HG03575 (cell line): Measurements from ENCODE around the gene AKAP13.
"Not testable (repeated sequence)": the region's sequence is repeated elsewhere in the genome, so short reads cannot be mapped to it uniquely, and the experiment has no call there.

ENCODE experiments used
- ATAC-seq: cut with Tn5 transposase; IDR thresholded peaks from one replicate; pipeline ENCODE4 v1.9.1; 2021; ENCODE audit not compliant: unreplicated experiment, insufficient number of reproducible peaks, low FRiP score; ENCODE audit errors: extremely low read depth

Gene AKAP13

GRCh38 chr15:85651548-85651947 lies 271.1 kb downstream of the AKAP13 start:
- no peak for ATAC-seq

- no peak for ATAC-seq
These were observed 272.1 kb downstream of the AKAP13 start for GRCh38 chr15:85652457-85652856.

DNA sequence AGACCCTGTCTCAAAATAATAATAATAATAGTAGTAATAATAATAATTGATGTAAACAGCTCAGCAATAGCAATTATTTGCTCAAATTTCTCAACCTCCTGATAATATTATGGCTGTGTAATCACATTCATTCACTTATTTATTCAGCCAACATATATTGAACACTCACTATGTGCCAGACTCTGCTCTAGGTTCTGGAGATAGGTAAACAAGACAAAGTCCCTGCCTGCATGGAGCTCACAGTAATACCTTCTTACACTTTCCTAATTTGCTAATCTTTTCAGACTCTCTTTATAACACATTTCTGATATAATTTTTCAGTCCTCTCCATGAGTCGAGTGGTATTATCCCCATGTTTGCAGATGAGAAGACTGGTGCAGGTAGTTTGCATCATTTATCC lies 276.7 kb downstream of the AKAP13 start:
- ATAC-seq = no peak

DNA sequence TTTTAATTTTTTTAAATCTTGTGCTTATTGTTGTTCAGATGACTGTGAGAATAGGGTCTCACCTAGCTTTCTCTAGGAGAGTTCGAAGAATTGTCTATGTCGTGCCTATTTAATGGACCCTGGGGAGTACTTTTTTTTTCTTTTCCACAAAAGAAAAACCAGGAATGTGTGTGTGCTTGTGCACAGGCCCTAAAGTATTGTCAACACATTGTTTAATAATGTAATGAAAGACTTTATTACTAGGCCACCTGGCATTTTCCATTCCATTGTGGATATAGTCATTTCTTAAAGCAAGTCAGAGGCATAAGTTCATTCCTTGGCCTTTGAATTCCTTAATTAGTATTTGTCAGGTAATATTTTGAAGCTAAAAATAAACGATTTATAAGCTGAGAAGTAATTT lies 278.4 kb downstream of the AKAP13 start:
- ATAC-seq = no peak

- no peak for ATAC-seq
These were observed 281.5 kb downstream of the AKAP13 start for GRCh38 chr15:85661859-85662258.

DNA sequence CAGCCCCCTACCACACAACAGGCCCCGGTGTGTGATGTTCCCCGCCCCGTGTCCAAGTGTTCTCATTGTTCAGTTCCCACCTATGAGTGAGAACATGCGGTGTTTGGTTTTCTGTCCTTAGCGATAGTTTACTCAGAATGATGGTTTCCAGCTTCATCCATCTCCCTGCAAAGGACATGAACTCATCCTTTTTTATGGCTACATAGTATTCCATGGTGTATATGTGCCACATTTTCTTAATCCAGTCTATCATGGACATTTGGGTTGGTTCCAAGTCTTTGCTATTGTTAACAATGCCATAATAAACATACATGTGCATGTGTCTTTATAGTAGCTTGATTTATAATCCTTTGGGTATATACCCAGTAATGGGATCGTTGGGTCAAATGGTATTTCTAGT lies 285.3 kb downstream of the AKAP13 start:
- not testable (repeated sequence) for ATAC-seq

GRCh38 chr15:85667491-85668424 lies 287.4 kb downstream of the AKAP13 start:
- peak; percentile 76 for ATAC-seq

GRCh38 chr15:85671156-85671555 lies 290.8 kb downstream of the AKAP13 start:
- ATAC-seq = no peak

DNA sequence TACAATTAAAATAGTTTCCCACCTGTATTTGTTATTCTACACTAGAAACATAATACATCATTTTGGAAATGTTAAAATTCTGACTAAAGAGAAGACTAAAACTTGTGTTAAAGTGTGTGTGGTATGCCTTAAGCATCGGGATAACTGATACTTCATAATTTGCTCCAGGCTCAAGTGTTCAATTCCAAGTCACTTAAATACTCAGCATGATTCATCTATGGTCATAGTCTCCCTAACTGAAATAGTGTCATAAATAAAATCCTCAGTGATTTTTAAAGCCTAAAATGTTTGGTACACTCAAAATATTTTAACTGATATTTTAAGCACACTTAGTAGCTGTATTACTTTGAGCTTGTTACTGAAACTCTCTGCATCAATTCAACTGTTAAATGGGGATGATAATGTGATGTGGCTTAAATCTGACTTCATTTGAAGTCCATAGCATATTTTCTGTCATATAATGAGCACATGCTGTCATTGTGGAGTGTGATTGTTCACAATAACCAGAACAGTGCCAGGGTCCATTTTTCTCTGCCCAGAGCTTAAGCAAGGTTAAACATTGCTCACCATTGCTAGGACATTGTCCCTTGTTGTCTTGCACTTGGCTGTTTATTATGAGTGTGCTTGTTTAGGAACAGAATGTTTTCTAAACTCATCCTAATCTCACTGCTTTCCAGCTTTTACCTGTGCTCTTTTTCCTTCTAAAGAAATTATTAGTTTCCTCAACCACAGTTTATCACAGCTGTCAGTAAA lies 292.1 kb downstream of the AKAP13 start:
- ATAC-seq = no peak

DNA sequence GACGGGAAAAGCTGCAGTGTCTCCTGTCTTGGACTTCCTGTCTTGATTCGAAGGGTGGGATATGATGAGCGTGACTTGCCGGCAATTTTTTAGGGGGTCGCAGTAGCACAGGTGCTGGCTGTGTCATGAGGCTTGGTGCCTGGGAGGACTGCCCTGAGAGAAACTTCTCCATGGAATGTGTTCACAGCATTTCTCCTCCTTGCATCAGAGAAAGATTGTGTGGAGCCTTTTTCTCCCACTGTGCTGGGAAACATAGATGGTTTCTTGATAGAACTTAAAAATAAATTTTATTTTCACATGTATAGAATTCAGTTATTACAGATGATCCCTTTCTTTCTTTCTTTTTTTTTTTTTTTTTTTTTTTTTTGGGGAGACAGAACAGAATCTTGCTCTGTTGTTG lies 292.9 kb downstream of the AKAP13 start:
- ATAC-seq = no peak

DNA sequence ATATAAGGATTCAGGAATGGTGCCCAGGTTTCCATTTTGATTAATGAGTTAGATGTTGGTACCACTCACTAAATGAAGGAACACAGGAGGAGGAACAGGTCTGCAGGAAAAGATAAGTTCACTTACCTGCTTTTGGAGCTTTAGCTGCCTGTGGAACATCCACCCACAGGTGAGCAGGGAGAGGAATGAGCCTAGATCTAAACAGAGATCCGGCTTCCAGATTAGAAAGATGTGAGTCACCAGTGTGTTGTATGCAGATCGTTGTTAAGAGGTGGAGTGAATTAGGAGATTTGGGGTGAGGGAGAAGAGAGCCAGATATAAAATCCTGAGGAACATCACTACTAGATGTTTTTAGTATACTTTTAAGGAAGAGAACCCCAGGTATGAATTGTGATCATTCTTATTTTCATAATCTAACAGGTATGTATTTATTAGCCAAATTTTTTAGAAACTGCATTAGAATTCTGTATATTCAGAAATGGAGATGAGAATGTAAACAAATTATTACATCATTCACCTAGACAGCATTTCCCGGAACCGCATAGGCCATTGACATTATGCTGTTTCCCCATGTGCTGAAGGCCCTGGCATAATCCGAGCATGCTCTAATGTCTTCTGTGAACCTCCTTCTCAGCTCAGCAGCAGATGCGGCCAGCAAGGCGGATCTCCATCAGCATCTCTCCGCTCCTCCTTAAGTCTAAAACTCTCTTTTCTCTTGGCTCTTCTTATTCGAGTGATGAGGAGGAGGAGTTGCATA lies 296.1 kb downstream of the AKAP13 start:
- no peak for ATAC-seq

GRCh38 chr15:85679231-85679630 lies 298.8 kb downstream of the AKAP13 start:
- no peak for ATAC-seq

GRCh38 chr15:85681386-85681785 lies 301.0 kb downstream of the AKAP13 start:
- ATAC-seq = no peak

GRCh38 chr15:85684174-85684710 lies 303.8 kb downstream of the AKAP13 start:
- no peak for ATAC-seq

GRCh38 chr15:85685356-85685755 lies 305.0 kb downstream of the AKAP13 start:
- ATAC-seq = no peak

DNA sequence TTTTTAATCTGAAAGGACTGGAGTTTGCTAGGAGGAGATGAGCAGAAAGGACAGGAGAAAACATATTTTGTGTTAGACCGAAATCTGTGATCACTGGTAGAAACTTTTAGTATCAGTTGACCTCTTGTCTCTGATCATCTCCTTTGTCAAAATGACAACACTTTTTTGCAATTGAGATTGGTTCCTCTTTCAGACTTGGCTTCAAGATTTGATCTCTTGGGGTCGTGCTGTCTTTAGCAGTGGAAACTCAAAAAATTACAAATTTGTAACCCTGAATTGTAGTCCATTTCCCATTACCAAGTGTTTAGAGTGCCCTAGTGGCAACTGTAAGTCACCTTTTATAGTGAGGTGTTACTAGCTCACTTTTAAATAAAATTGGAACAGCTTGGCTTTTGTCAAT lies 306.9 kb downstream of the AKAP13 start:
- ATAC-seq = no peak

- no peak for ATAC-seq
These were observed 308.3 kb downstream of the AKAP13 start for GRCh38 chr15:85688711-85689110.

DNA sequence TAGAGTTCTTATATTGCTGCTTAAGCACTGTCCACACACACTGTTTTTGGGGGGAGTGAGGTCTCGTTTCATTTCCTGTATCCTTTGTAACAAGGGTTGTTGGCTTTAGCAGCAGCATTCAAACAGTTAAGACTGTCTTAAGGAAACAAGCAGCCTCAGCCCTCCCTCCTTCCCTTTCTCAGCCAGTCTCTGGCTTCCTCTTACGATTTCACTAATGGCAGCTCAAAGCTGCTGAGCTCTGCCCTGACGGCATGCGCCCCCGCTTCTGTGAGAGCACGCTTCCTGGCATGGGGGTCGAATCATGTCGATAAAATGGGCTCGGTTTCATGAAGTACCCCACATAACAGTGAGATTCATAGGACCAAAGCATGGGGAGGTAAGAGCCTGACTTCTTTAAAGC lies 309.3 kb downstream of the AKAP13 start:
- ATAC-seq = no peak

DNA sequence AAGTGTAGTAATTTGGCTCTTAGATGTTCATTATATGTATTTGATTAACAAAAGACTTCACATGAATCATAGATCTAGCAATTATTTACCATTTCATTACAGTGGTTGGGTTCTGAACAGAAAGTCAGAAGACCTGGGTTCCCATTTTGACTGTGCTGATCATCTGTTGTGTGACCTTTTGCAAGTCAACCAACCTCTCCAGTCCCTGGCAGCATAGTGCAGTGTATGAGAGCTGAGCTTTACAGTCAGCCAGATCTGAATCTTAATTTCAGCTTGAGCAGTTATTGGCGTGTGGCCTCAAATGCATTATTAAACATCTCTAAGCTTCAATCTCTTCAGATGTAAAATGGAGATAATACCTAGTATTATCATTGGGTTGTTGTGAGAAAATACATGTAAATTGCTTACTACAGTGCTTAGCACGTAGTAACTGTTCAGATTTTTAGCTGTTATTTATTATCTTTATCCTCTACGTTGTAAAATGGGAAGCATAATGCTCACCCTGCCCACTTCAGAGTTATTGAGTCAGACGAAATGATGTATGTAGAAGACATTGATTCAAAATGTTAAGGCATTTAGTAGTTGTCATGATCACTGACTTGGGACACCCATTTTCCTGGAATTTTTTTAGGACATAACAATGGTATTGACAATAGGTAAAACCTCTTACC lies 310.3 kb downstream of the AKAP13 start:
- ATAC-seq = peak; percentile 30
